H1 (cell line): ENCODE results near the gene PRR14L. TPM values are rescaled to one million over a fixed set of nuclear protein-coding genes. Genes with fewer than 3 reads are reported as not detected.

ENCODE experiments used
- CBX5 ChIP-seq: fragments of 300-800, 300-1000 bp; sonication (generic); IDR thresholded peaks from 2 replicates; pipeline ENCODE4 v1.7.1; 2016; ENCODE audit warnings: antibody characterized with exemption, low read length, low read depth
- CHD1 ChIP-seq: IDR thresholded peaks from 2 replicates; pipeline ENCODE4 v1.6.1; 2012; ENCODE audit warnings: low read depth, low read length, improper control_type of control experiment
- CTBP2 ChIP-seq: IDR thresholded peaks from 2 replicates; pipeline ENCODE4 v1.7.0; 2011; ENCODE audit warnings: borderline replicate concordance, mild to moderate bottlenecking, moderate library complexity, mixed read lengths, low read length; ENCODE audit not compliant: insufficient read depth, insufficient read length
- HDAC6 ChIP-seq: IDR thresholded peaks from one replicate; pipeline ENCODE4 v1.7.1; 2012; ENCODE audit warnings: low read depth, mild to moderate bottlenecking, inconsistent platforms, low read length, moderate library complexity
- POLR2AphosphoS5 ChIP-seq: IDR thresholded peaks from 2 replicates; pipeline ENCODE4 v1.6.1; 2011; ENCODE audit warnings: low read depth, low read length
- POU5F1 ChIP-seq: IDR thresholded peaks from 2 replicates; pipeline ENCODE4 v1.6.1; 2011; ENCODE audit warnings: low read depth, mild to moderate bottlenecking, low read length, moderate library complexity
- RBBP5 ChIP-seq: IDR thresholded peaks from 2 replicates; pipeline ENCODE4 v1.7.1; 2012; ENCODE audit warnings: low read depth, mild to moderate bottlenecking, inconsistent platforms, low read length, moderate library complexity, borderline replicate concordance
- TAF1 ChIP-seq: IDR thresholded peaks from 2 replicates; pipeline ENCODE4 v1.6.1; 2011; ENCODE audit warnings: mild to moderate bottlenecking, low read depth, low read length
- polyA plus RNA-seq, 7 experiments: library from polyadenylated mRNA; depleted of rRNA in 3 of 7; stranded (reverse) in 5 of 7; unstranded in 2 of 7; fragments of >200 nt in 5 of 7; fragments of 200-250 nt in 2 of 7; gene quantifications; 1 replicate in 5 of 7; 2 replicates in 1 of 7; 4 replicates in 1 of 7; pipeline versions ENCODE4 v1.2.1 to v1.2.3, GENCODE V29; 2011 to 2013; ENCODE audit warnings: missing spikeins in 2 of 7, mixed read lengths in 2 of 7
- total RNA-seq: library from RNA; stranded (reverse); fragmentation: NEBNext Ultra II Directional; extraction: Animal tissue kit (Norgen Biotek cat#: 25700); gene quantifications from 2 replicates; pipeline ENCODE4 v1.2.1, GENCODE V29; 2021
- TF ChIP-seq, protein P1 (sequence below): fragments of 300-600 bp; sonication (generic); IDR thresholded peaks from 2 replicates; pipeline ENCODE4 v1.7.1; 2012; ENCODE audit warnings: low read length, moderate library complexity, mild to moderate bottlenecking, inconsistent platforms; ENCODE audit not compliant: insufficient replicate concordance

The PRR14L gene
- total and polyA plus RNA-seq, 2 of the 8 experiments (the other 6 are each of a cell fraction or from before 2014, with no cell fraction given) = 26.5 to 98.6 TPM

GRCh38 chr22:31680861-31681341 is 69.0 kb downstream of the PRR14L start (continued):
- TF ChIP-seq, protein P1, sequence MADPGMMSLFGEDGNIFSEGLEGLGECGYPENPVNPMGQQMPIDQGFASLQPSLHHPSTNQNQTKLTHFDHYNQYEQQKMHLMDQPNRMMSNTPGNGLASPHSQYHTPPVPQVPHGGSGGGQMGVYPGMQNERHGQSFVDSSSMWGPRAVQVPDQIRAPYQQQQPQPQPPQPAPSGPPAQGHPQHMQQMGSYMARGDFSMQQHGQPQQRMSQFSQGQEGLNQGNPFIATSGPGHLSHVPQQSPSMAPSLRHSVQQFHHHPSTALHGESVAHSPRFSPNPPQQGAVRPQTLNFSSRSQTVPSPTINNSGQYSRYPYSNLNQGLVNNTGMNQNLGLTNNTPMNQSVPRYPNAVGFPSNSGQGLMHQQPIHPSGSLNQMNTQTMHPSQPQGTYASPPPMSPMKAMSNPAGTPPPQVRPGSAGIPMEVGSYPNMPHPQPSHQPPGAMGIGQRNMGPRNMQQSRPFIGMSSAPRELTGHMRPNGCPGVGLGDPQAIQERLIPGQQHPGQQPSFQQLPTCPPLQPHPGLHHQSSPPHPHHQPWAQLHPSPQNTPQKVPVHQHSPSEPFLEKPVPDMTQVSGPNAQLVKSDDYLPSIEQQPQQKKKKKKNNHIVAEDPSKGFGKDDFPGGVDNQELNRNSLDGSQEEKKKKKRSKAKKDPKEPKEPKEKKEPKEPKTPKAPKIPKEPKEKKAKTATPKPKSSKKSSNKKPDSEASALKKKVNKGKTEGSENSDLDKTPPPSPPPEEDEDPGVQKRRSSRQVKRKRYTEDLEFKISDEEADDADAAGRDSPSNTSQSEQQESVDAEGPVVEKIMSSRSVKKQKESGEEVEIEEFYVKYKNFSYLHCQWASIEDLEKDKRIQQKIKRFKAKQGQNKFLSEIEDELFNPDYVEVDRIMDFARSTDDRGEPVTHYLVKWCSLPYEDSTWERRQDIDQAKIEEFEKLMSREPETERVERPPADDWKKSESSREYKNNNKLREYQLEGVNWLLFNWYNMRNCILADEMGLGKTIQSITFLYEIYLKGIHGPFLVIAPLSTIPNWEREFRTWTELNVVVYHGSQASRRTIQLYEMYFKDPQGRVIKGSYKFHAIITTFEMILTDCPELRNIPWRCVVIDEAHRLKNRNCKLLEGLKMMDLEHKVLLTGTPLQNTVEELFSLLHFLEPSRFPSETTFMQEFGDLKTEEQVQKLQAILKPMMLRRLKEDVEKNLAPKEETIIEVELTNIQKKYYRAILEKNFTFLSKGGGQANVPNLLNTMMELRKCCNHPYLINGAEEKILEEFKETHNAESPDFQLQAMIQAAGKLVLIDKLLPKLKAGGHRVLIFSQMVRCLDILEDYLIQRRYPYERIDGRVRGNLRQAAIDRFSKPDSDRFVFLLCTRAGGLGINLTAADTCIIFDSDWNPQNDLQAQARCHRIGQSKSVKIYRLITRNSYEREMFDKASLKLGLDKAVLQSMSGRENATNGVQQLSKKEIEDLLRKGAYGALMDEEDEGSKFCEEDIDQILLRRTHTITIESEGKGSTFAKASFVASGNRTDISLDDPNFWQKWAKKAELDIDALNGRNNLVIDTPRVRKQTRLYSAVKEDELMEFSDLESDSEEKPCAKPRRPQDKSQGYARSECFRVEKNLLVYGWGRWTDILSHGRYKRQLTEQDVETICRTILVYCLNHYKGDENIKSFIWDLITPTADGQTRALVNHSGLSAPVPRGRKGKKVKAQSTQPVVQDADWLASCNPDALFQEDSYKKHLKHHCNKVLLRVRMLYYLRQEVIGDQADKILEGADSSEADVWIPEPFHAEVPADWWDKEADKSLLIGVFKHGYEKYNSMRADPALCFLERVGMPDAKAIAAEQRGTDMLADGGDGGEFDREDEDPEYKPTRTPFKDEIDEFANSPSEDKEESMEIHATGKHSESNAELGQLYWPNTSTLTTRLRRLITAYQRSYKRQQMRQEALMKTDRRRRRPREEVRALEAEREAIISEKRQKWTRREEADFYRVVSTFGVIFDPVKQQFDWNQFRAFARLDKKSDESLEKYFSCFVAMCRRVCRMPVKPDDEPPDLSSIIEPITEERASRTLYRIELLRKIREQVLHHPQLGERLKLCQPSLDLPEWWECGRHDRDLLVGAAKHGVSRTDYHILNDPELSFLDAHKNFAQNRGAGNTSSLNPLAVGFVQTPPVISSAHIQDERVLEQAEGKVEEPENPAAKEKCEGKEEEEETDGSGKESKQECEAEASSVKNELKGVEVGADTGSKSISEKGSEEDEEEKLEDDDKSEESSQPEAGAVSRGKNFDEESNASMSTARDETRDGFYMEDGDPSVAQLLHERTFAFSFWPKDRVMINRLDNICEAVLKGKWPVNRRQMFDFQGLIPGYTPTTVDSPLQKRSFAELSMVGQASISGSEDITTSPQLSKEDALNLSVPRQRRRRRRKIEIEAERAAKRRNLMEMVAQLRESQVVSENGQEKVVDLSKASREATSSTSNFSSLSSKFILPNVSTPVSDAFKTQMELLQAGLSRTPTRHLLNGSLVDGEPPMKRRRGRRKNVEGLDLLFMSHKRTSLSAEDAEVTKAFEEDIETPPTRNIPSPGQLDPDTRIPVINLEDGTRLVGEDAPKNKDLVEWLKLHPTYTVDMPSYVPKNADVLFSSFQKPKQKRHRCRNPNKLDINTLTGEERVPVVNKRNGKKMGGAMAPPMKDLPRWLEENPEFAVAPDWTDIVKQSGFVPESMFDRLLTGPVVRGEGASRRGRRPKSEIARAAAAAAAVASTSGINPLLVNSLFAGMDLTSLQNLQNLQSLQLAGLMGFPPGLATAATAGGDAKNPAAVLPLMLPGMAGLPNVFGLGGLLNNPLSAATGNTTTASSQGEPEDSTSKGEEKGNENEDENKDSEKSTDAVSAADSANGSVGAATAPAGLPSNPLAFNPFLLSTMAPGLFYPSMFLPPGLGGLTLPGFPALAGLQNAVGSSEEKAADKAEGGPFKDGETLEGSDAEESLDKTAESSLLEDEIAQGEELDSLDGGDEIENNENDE = no peak
- TF ChIP-seq POU5F1 = no peak
- TF ChIP-seq CTBP2 = no peak
- TF ChIP-seq CHD1 = no peak
- no peak for TF ChIP-seq POLR2AphosphoS5
- no peak for TF ChIP-seq CBX5
- TF ChIP-seq HDAC6 = no peak
- no peak for TF ChIP-seq TAF1
- TF ChIP-seq RBBP5 = no peak
